CD4-positive, alpha-beta T cell (primary cell): ENCODE data around the gene CDH4. TPM values are rescaled to one million over a fixed set of nuclear protein-coding genes. Genes with fewer than 3 reads are reported as not detected.

Experiments
- ATAC-seq: fragments of 200-7000 bp; cut with Tn5 transposase; one replicate; pipeline ENCODE4 v1.10.0; 2022; ENCODE audit warnings: mild to moderate bottlenecking; ENCODE audit not compliant: poor library complexity
- CTCF ChIA-PET: fragments of 350-600 bp; sonication (Branson Sonifier 250); formaldehyde crosslinking; loops from one replicate; lab custom pipeline; 2021; ENCODE audit warnings: antibody characterized with exemption, inconsistent platforms; lab: Charles Lee
- POLR2A ChIA-PET: fragments of 350-600 bp; sonication (Branson Sonifier 250); formaldehyde crosslinking; loops from one replicate; lab custom pipeline; 2021; ENCODE audit warnings: antibody characterized with exemption, inconsistent platforms; lab: Charles Lee
- DNase-seq, 14 experiments: peaks; one replicate each; pipeline ENCODE4 v3.0.0-alpha.2; 2013 to 2020; ENCODE audit warnings: mixed read lengths in 2 of 14
- H3K27ac ChIP-seq, 2 donors: one replicate each; pipeline versions ENCODE4 v1.5.1 to v1.7.0; 2013; ENCODE audit warnings: low read length in 2 of 2, low read depth in 1 of 2, mild to moderate bottlenecking in 1 of 2
- H3K27me3 ChIP-seq, 2 experiments: 1 replicate in 1 of 2; 2 replicates in 1 of 2; pipeline versions ENCODE4 v1.6.1 to v1.7.0; 2013; ENCODE audit warnings: low read length in 2 of 2, control low read depth in 1 of 2, mild to moderate bottlenecking in 1 of 2, moderate library complexity in 1 of 2; ENCODE audit not compliant: insufficient read depth in 2 of 2, control insufficient read depth in 1 of 2
- H3K36me3 ChIP-seq: one replicate; pipeline ENCODE4 v1.6.1; 2013; ENCODE audit warnings: low read length, control low read depth; ENCODE audit not compliant: insufficient read depth
- H3K4me1 ChIP-seq: one replicate; pipeline ENCODE4 v1.6.1; 2013; ENCODE audit warnings: low read length, control low read depth; ENCODE audit not compliant: insufficient read depth
- H3K4me3 ChIP-seq: one replicate; pipeline ENCODE4 v1.5.1; 2013; ENCODE audit warnings: mild to moderate bottlenecking, low read length, moderate library complexity
- H3K9me3 ChIP-seq, 2 experiments: 1 replicate in 1 of 2; 2 replicates in 1 of 2; pipeline versions ENCODE4 v1.6.1 to v1.7.0; 2013; ENCODE audit warnings: low read length in 2 of 2, mild to moderate bottlenecking in 2 of 2, control low read depth in 1 of 2, moderate library complexity in 1 of 2; ENCODE audit not compliant: control insufficient read depth in 1 of 2, insufficient read depth in 1 of 2
- H3K27ac Mint-ChIP-seq: one replicate; pipeline ENCODE4 v1.8.0; 2020; ENCODE audit warnings: mixed read lengths
- H3K27me3 Mint-ChIP-seq: one replicate; pipeline ENCODE4 v1.8.0; 2021; ENCODE audit warnings: mixed read lengths
- H3K36me3 Mint-ChIP-seq: one replicate; pipeline ENCODE4 v1.8.0; 2021; ENCODE audit warnings: low read depth, mixed read lengths
- H3K4me1 Mint-ChIP-seq: one replicate; pipeline ENCODE4 v1.8.0; 2021; ENCODE audit warnings: low read depth, mixed read lengths
- H3K4me3 Mint-ChIP-seq: one replicate; pipeline ENCODE4 v1.8.0; 2020; ENCODE audit warnings: mild to moderate bottlenecking, mixed read lengths
- H3K9me3 Mint-ChIP-seq: one replicate; pipeline ENCODE4 v1.8.0; 2020; ENCODE audit warnings: mixed read lengths
- intact Hi-C, 2 experiments: fragments of 100-400 bp; cut with DNase I in 1 of 2; cut with micrococcal nuclease in 1 of 2; formaldehyde crosslinking; loops; one replicate each; pipeline versions ENCODE4 v1.15.1 to v1.9.0; 2023 to 2025; cut with DNase I, micrococcal nuclease
- total RNA-seq, 174 experiments: library from RNA in 2 of 174; stranded (reverse) in 2 of 174; gene quantifications; one replicate each; pipeline ENCODE4 v1.2.3 and lab custom pipeline; 2021 to 2026
- TF ChIP-seq, protein P1 (sequence below): fragments of 200-600 bp; IDR thresholded peaks from one replicate; pipeline ENCODE4 v1.8.0; 2022; ENCODE audit warnings: antibody characterized with exemption, mild to moderate bottlenecking

CDH4 gene
- total RNA-seq, 2 experiments from 2014 or later, result 0.11 TPM

DNA sequence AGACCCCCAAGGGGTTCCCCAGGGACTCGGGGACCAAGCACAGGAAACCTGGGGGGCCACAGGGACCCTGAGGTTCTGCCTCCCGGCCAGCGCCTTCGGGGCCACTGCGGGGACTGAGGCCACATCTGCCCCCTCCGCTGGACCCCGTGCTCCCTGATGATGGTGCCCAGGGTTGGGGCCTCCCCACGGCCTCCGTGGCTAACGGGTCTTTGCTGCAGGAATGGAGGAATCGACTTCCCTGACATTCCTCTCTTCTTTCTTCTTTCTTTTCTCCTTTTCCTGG is 483.4 kb downstream of the CDH4 start:
- Mint-ChIP-seq H3K36me3 (no peaks in the 10 kb centered on the region), H3K4me3 (no peak overlapping the region), H3K4me1 (no peaks in the 10 kb centered on the region), H3K9me3 (no peaks in the 10 kb centered on the region), H3K27ac (no peak overlapping the region), H3K27me3 (peaks cover 4% of the 10 kb centered on the region)
- DNase-seq (no peak), ATAC-seq (no peak)
- H3K27ac ChIP-seq, result no peak overlapping the region
- peaks cover 0 to 5% of the 10 kb centered on the region in 2 experiments for H3K27me3 ChIP-seq
- POLR2A ChIA-PET, result no interaction called here
- peaks cover 0 to 45% of the 10 kb centered on the region in 2 experiments for H3K9me3 ChIP-seq
- intact Hi-C loops, result no loop called here
- TF ChIP-seq, protein P1, sequence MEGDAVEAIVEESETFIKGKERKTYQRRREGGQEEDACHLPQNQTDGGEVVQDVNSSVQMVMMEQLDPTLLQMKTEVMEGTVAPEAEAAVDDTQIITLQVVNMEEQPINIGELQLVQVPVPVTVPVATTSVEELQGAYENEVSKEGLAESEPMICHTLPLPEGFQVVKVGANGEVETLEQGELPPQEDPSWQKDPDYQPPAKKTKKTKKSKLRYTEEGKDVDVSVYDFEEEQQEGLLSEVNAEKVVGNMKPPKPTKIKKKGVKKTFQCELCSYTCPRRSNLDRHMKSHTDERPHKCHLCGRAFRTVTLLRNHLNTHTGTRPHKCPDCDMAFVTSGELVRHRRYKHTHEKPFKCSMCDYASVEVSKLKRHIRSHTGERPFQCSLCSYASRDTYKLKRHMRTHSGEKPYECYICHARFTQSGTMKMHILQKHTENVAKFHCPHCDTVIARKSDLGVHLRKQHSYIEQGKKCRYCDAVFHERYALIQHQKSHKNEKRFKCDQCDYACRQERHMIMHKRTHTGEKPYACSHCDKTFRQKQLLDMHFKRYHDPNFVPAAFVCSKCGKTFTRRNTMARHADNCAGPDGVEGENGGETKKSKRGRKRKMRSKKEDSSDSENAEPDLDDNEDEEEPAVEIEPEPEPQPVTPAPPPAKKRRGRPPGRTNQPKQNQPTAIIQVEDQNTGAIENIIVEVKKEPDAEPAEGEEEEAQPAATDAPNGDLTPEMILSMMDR, result no peak
- H3K36me3 ChIP-seq, result no peaks in the 10 kb centered on the region
- CTCF ChIA-PET, result no interaction called here
- no peak overlapping the region for H3K4me3 ChIP-seq
- no peaks in the 10 kb centered on the region for H3K4me1 ChIP-seq

DNA sequence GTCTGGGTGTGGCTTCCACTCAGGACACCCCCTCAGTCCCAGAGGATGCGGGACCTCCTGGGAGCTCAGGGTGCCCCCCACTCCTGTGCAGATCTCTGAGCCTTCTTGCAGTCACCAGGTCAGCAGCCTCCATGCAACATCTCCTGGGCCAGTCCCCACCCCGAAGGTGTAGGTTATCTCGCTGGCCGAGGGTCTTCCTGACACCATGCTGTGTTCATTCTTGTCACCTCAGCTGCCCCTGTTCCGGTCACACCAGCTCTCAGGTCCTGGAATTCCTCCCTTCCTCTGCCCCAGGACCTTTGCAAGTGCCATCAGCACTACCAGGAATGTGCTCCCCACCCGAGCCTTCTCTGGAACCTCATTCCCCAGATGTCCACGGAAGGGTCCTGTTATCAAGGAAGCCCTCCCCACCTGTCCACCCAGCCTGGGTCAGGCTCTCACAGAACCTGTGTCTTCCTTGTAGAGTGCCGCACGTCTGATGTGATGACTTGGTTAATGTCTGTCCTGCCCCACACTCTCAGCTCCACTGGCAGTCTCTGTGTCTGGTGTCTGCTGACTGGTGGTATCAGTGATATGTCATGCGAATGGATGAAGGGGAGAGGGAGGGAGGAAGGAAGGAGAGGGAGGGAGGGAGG is 484.1 kb downstream of the CDH4 start:
- Mint-ChIP-seq H3K4me3 (no peak overlapping the region), H3K27me3 (peaks cover 4% of the 10 kb centered on the region), H3K27ac (no peak overlapping the region), H3K9me3 (no peaks in the 10 kb centered on the region), H3K4me1 (no peaks in the 10 kb centered on the region), H3K36me3 (no peaks in the 10 kb centered on the region)
- Histone ChIP-seq H3K27ac (no peak overlapping the region), H3K9me3 (peaks cover 0 to 38% of the 10 kb centered on the region in 2 experiments), H3K4me1 (no peaks in the 10 kb centered on the region), H3K4me3 (no peak overlapping the region), H3K36me3 (no peaks in the 10 kb centered on the region), H3K27me3 (peaks cover 0 to 5% of the 10 kb centered on the region in 2 experiments)
- DNase-seq, result no peak
- ChIA-PET POLR2A (no interaction called here), CTCF (no interaction called here)
- intact Hi-C loops, result no loop called here
- ATAC-seq, result no peak
- TF ChIP-seq, protein P1, result no peak

DNA sequence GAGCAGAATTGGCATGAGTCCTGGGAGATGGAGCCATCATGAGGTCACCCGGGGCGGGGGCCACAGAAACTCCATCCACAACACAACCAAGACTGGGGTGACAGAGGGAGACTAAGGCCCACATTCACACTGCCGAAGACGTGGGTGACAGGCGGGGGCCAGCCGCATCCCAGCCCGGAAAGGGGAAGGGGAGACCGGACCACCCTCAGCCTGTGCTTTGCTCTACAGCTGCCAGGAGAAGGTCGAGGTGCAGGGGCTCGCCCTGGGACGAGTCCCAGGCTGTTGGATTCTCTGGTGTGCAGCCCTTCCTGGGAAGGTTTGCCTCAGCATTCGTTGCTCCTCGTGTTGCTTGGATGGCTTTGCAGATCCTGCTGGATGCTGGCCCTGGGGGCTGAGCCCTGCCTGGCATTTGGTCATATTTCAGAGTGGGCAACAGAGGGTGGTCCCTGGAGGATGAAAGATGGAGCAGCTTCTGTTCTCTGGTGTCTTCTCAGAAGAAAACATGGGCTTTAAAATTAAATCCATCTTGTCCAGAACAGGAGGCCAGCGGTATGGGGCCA is 484.8 kb downstream of the CDH4 start:
- ChIA-PET POLR2A (no interaction called here), CTCF (no interaction called here)

More for the DNA sequence above, 484.8 kb downstream of the CDH4 start:
- H3K36me3 Mint-ChIP-seq, result no peaks in the 10 kb centered on the region
- H3K27me3 ChIP-seq, result peaks cover 0 to 5% of the 10 kb centered on the region in 2 experiments
- no peaks in the 10 kb centered on the region for H3K4me1 Mint-ChIP-seq
- DNase-seq, result no peak
- H3K4me3 ChIP-seq, result no peak overlapping the region
- H3K27ac ChIP-seq, result no peak overlapping the region
- H3K4me3 Mint-ChIP-seq, result no peak overlapping the region
- H3K4me1 ChIP-seq, result no peaks in the 10 kb centered on the region
- H3K9me3 ChIP-seq, result peaks cover 0 to 34% of the 10 kb centered on the region in 2 experiments
- H3K9me3 Mint-ChIP-seq, result no peaks in the 10 kb centered on the region
- TF ChIP-seq, protein P1, result no peak
- H3K27ac Mint-ChIP-seq, result no peak overlapping the region
- ATAC-seq, result no peak
- intact Hi-C loops, result no loop called here
- H3K27me3 Mint-ChIP-seq, result peaks cover 4% of the 10 kb centered on the region
- no peaks in the 10 kb centered on the region for H3K36me3 ChIP-seq
